Upper lobe of left lung (tissue), 4 donors: ENCODE measurements around the gene MACROD2.

ENCODE experiments used
- CTCF ChIP-seq, 6 experiments: fragments of 450-650 bp in 4 of 6; fragments of 200-600 bp in 2 of 6; sonication (generic) in 2 of 6; IDR thresholded peaks; one replicate each; pipeline ENCODE4 v1.5.1; 2016 to 2019; ENCODE audit warnings: antibody characterized with exemption in 6 of 6
- EP300 ChIP-seq, 4 donors: sonication (generic); formaldehyde crosslinking; IDR thresholded peaks; one replicate each; pipeline ENCODE4 v1.5.1; 2017; ENCODE audit warnings: antibody characterized with exemption in 4 of 4, control low read depth in 2 of 4
- POLR2A ChIP-seq, 4 donors: fragments of 450-650 bp; IDR thresholded peaks; one replicate each; pipeline ENCODE4 v1.5.1; 2016 to 2017; ENCODE audit warnings: antibody characterized with exemption in 4 of 4, mild to moderate bottlenecking in 2 of 4
- POLR2AphosphoS5 ChIP-seq, 2 donors: sonication (generic); formaldehyde crosslinking; IDR thresholded peaks; one replicate each; pipeline ENCODE4 v1.5.1; 2017; ENCODE audit warnings: antibody characterized with exemption in 2 of 2

GRCh38 chr20:15099130-15099529 lies 1103.8 kb downstream of the MACROD2 start:
- no peak for TF ChIP-seq CTCF (IDR thresholded peaks at IDR 0.05)
- TF ChIP-seq POLR2A (IDR thresholded peaks at IDR 0.05) = no peak
- TF ChIP-seq EP300 (IDR thresholded peaks at IDR 0.05) = no peak
- no peak for TF ChIP-seq POLR2AphosphoS5 (IDR thresholded peaks at IDR 0.05)
